Bronchial epithelial cell (primary cell): ENCODE data around the gene C19orf53. TPM values are rescaled to one million over a fixed set of nuclear protein-coding genes. Genes with fewer than 3 reads are reported as not detected.

Source experiments
- DNase-seq: peaks from one replicate; pipeline ENCODE4 v3.0.0-alpha.2; 2010; ENCODE audit warnings: low read depth
- FAIRE-seq: peaks from 2 replicates; lab custom pipeline; 2011; peaks lifted over from hg19 to GRCh38; lab: Jason Lieb, UNC
- H3K27me3 ChIP-seq: 2 replicates; pipeline ENCODE4 v1.5.1; 2011; ENCODE audit warnings: low read length; ENCODE audit not compliant: control insufficient read depth, insufficient read depth
- H3K36me3 ChIP-seq: 2 replicates; pipeline ENCODE4 v1.5.1; 2011; ENCODE audit warnings: low read length; ENCODE audit not compliant: control insufficient read depth, insufficient read depth
- H3K4me3 ChIP-seq: 2 replicates; pipeline ENCODE4 v1.5.1; 2011; ENCODE audit warnings: mild to moderate bottlenecking, low read depth, low read length, control low read depth
- total RNA-seq: library from RNA; depleted of rRNA; stranded (reverse); fragments of >200 nt; gene quantifications from 2 replicates; pipeline ENCODE4 v1.2.1, GENCODE V29; 2014
- TF ChIP-seq, protein P1 (sequence below): IDR thresholded peaks from 2 replicates; pipeline ENCODE4 v1.5.1; 2011; ENCODE audit warnings: mild to moderate bottlenecking, moderate library complexity, low read length, control low read depth, inconsistent platforms; ENCODE audit not compliant: insufficient read depth, severe bottlenecking

C19orf53 gene
- total RNA-seq, 1 donor from 2014 or later: 55.5 TPM

- TF ChIP-seq, protein P1, sequence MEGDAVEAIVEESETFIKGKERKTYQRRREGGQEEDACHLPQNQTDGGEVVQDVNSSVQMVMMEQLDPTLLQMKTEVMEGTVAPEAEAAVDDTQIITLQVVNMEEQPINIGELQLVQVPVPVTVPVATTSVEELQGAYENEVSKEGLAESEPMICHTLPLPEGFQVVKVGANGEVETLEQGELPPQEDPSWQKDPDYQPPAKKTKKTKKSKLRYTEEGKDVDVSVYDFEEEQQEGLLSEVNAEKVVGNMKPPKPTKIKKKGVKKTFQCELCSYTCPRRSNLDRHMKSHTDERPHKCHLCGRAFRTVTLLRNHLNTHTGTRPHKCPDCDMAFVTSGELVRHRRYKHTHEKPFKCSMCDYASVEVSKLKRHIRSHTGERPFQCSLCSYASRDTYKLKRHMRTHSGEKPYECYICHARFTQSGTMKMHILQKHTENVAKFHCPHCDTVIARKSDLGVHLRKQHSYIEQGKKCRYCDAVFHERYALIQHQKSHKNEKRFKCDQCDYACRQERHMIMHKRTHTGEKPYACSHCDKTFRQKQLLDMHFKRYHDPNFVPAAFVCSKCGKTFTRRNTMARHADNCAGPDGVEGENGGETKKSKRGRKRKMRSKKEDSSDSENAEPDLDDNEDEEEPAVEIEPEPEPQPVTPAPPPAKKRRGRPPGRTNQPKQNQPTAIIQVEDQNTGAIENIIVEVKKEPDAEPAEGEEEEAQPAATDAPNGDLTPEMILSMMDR: no peak
- Histone ChIP-seq H3K4me3 (no peak overlapping the region), H3K36me3 (peaks cover 12% of the 10 kb centered on the region), H3K27me3 (no peaks in the 10 kb centered on the region)
- no peak for FAIRE-seq
- DNase-seq: no peak
Measured at GRCh38 chr19:13824703-13825102, 50.4 kb downstream of the C19orf53 start.

GRCh38 chr19:13825489-13826441 lies 51.5 kb downstream of the C19orf53 start:
- H3K4me3 ChIP-seq: no peak overlapping the region
- TF ChIP-seq, protein P1: peak; percentile 4
- no peak for DNase-seq
- peaks cover 12% of the 10 kb centered on the region for H3K36me3 ChIP-seq
- no peak for FAIRE-seq
- H3K27me3 ChIP-seq: no peaks in the 10 kb centered on the region

DNA sequence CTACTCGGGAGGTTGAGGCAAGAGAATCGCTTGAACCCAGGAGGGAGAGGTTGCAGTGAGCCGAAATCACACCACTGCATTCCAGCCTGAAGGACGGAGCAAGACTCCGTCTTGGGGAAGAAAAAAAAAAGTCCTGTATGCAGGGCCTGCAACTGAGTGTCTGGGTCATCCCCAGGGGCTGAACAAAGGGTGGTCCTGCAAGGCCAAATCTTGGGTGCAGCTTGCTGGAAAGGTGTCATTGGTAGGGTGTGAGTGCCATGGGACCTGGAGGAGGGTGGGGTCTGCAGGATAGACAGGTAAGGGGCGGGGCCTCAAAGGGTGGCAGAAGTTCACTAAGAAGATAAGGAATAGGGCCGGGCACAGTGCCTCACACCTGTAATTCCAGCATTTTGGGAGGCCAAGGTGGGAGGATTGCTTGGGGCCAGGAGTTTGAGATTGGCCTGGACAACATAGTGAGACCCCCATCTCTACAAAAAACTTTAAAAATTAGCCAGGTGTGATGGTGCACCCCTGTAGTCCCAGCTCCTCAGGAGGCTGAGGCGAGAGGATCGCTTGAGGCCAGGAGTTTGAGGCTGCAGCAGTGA lies 52.5 kb downstream of the C19orf53 start:
- DNase-seq (no peak), FAIRE-seq (no peak)
- Histone ChIP-seq H3K36me3 (peaks cover 12% of the 10 kb centered on the region), H3K27me3 (no peaks in the 10 kb centered on the region), H3K4me3 (no peak overlapping the region)
- TF ChIP-seq, protein P1: no peak

- Histone ChIP-seq H3K4me3 (no peak overlapping the region), H3K36me3 (peaks cover 12% of the 10 kb centered on the region), H3K27me3 (no peaks in the 10 kb centered on the region)
- peak; percentile 85 for FAIRE-seq
- TF ChIP-seq, protein P1: no peak
- DNase-seq: no peak
Measured at GRCh38 chr19:13827656-13828055, 53.4 kb downstream of the C19orf53 start.

Other genes with a start within 250 kb of the C19orf53 start
- gene MRI1, start 9.9 kb upstream of the C19orf53 start, total RNA-seq: 16.6 and 27.9 TPM in 2 replicates
- gene ZSWIM4, start 21.0 kb downstream of the C19orf53 start, total RNA-seq: 3.2 and 5.1 TPM in 2 replicates
- gene NANOS3, start 102.7 kb downstream of the C19orf53 start, total RNA-seq: 0.53 TPM in 1 of 2 replicates, not detected in the other
- 0.26 and 0.77 TPM in 2 replicates for gene BRME1, start 131.7 kb downstream of the C19orf53 start, total RNA-seq
- gene CC2D1A, start 131.7 kb downstream of the C19orf53 start, total RNA-seq: 6.8 and 11.3 TPM in 2 replicates
- gene PODNL1, start 164.0 kb downstream of the C19orf53 start, total RNA-seq: 0.38 TPM in 1 of 2 replicates, not detected in the other
- 6.3 and 8.2 TPM in 2 replicates for gene DCAF15, start 178.1 kb downstream of the C19orf53 start, total RNA-seq
- 0.79 and 2.2 TPM in 2 replicates for gene RFX1, start 231.9 kb downstream of the C19orf53 start, total RNA-seq